ENCODE results near the gene DOCK2. TPM values are rescaled to one million over a fixed set of nuclear protein-coding genes. Genes with fewer than 3 reads are reported as not detected.

DOCK2 gene
- total and polyA plus RNA-seq, 2 donors (not counting 3 experiments of a cell fraction or from before 2014, with no cell fraction given), result 0.62 to 4.8 TPM

DNA sequence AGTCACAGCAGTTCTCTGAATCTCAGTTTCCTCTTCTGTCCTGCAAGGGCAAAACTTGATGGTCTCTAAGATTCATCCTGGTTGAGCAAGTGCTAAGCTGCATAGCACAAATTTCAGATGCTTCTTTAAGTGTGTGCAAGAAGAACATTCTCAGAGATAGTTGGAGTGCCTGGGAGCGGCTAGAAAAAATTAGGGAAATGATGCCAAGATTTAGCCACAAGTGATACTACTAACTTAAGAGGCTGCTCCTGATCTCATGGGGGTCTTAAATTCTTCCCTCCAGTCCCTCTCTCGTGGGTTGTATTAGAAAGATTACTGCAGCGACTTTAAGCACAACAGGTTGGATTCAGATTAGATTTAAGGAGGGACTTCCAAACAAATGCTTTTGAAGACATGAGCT, 319.1 kb downstream of the DOCK2 start:
- no peak overlapping the region for H3K27ac ChIP-seq (ENCODE audit: insufficient read depth, low read depth, low read length)
- no TSS peak for BruUV-seq (replicated peaks)
- ChIA-PET POLR2A (no interaction called here), CTCF (interaction anchor here (2.1 to 2.8 kb wide), 2 partner anchors 16 to 25 kb away, joined by 7 to 9 read pairs; partner anchors contain the start of gene INSYN2B)
- H3K36me3 ChIP-seq (ENCODE audit: control insufficient read depth in 2 of 2, extremely low read depth in 1 of 2, insufficient read depth in 2 of 2, low read length in 2 of 2), result no peaks in the 10 kb centered on the region
- TF ChIP-seq POLR2A (IDR thresholded peaks at IDR 0.05; ENCODE audit: low read depth, low read length), result no peak
- TF ChIP-seq FOS (IDR thresholded peaks at IDR 0.05; ENCODE audit: borderline replicate concordance, insufficient read depth, low read length), result no peak
- TF ChIP-seq MYC (IDR thresholded peaks at IDR 0.05; ENCODE audit: low read depth, low read length), result no peak
- no peak for TF ChIP-seq GATA2 (IDR thresholded peaks at IDR 0.05; ENCODE audit: insufficient read depth, insufficient read length, low read depth, low read length)
- TF ChIP-seq JUN (IDR thresholded peaks at IDR 0.05; ENCODE audit: borderline replicate concordance, insufficient read depth, insufficient read length, low read depth), result no peak
- TF ChIP-seq, protein P1, sequence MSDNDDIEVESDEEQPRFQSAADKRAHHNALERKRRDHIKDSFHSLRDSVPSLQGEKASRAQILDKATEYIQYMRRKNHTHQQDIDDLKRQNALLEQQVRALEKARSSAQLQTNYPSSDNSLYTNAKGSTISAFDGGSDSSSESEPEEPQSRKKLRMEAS (IDR thresholded peaks at IDR 0.05; ENCODE audit: insufficient read depth, insufficient read length), result no peak
- TF ChIP-seq EZH2 (IDR thresholded peaks at IDR 0.05; ENCODE audit: borderline replicate concordance, low read depth, low read length, severe bottlenecking), result no peak
- TF ChIP-seq, protein P2, sequence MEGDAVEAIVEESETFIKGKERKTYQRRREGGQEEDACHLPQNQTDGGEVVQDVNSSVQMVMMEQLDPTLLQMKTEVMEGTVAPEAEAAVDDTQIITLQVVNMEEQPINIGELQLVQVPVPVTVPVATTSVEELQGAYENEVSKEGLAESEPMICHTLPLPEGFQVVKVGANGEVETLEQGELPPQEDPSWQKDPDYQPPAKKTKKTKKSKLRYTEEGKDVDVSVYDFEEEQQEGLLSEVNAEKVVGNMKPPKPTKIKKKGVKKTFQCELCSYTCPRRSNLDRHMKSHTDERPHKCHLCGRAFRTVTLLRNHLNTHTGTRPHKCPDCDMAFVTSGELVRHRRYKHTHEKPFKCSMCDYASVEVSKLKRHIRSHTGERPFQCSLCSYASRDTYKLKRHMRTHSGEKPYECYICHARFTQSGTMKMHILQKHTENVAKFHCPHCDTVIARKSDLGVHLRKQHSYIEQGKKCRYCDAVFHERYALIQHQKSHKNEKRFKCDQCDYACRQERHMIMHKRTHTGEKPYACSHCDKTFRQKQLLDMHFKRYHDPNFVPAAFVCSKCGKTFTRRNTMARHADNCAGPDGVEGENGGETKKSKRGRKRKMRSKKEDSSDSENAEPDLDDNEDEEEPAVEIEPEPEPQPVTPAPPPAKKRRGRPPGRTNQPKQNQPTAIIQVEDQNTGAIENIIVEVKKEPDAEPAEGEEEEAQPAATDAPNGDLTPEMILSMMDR (IDR thresholded peaks at IDR 0.05; ENCODE audit: extremely low read depth in 1 of 2, insufficient read depth in 1 of 2, low read depth in 1 of 2, low read length in 2 of 2), result no peak
- no peak for TF ChIP-seq POLR2AphosphoS5 (IDR thresholded peaks at IDR 0.05; ENCODE audit: insufficient read depth, low read depth, low read length)
- dilution Hi-C loops (cut with MboI; ENCODE audit: extremely low pct_ligation_motif_present, low sequenced_read_pairs), result no loop called here
- peaks cover 5% of the 10 kb centered on the region for H3K4me1 ChIP-seq (ENCODE audit: control insufficient read depth, extremely low read depth, insufficient read depth, low read length)
- H4K20me1 ChIP-seq (replicated peaks; ENCODE audit: control insufficient read depth, extremely low read depth, insufficient read depth, low read length), result no peaks in the 10 kb centered on the region
- H3K9me1 ChIP-seq (replicated peaks; ENCODE audit: control insufficient read depth, extremely low read depth, insufficient read depth, low read length), result no peaks in the 10 kb centered on the region
- H3K4me2 ChIP-seq (ENCODE audit: insufficient read depth, low read length), result no peak overlapping the region
- H3K79me2 ChIP-seq (ENCODE audit: control insufficient read depth, insufficient read depth, low read length), result peaks cover 42% of the 10 kb centered on the region
- H3K4me3 ChIP-seq (replicated peaks in 1 of 3; ENCODE audit: insufficient read depth in 1 of 3, low read depth in 1 of 3, low read length in 3 of 3), result no peak overlapping the region
- DNase-seq (ENCODE audit: low read depth, low spot score) (no peak), FAIRE-seq (no peak)
- no peaks in the 10 kb centered on the region for H3K27me3 ChIP-seq (ENCODE audit: control insufficient read depth in 2 of 2, insufficient read depth in 2 of 2, low read length in 2 of 2)
- intact Hi-C loops (cut with micrococcal nuclease), result no loop called here
- H3K9ac ChIP-seq (replicated peaks; ENCODE audit: extremely low read depth, insufficient read depth, low read length), result no peak overlapping the region
- H3K9me3 ChIP-seq (replicated peaks; ENCODE audit: control insufficient read depth, insufficient read depth, low read length), result no peaks in the 10 kb centered on the region
- no peak overlapping the region for H2AFZ ChIP-seq (ENCODE audit: low read depth, low read length)
